Caco-2 (cell line): ENCODE results near the gene FAM3A. TPM values are rescaled to one million over a fixed set of nuclear protein-coding genes. Genes with fewer than 3 reads are reported as not detected.

Experiments
- BruUV-seq: library from RNA; stranded (reverse); fragments of 400-500 nt; replicated peaks from 2 replicates; lab custom pipeline; 2021; lab: Mats Ljungman, UMichigan
- CTCF ChIA-PET: fragments of 300-600 bp; sonication (Branson Sonifier 250); formaldehyde crosslinking; loops from one replicate; lab custom pipeline; 2022; ENCODE audit warnings: antibody characterized with exemption; lab: Charles Lee
- POLR2A ChIA-PET: fragments of 300-600 bp; sonication (Branson Sonifier 250); formaldehyde crosslinking; loops from one replicate; lab custom pipeline; 2022; ENCODE audit warnings: antibody characterized with exemption; lab: Charles Lee
- DNase-seq, 2 experiments: peaks; one replicate each; pipeline versions ENCODE4 v3.0.0 to v3.0.0-alpha.2; 2020 to 2022
- H3K27me3 ChIP-seq: replicated peaks from 2 replicates; pipeline ENCODE4 v1.6.0; 2011; ENCODE audit warnings: low read length; ENCODE audit not compliant: control insufficient read depth, insufficient read depth
- H3K36me3 ChIP-seq: 2 replicates; pipeline ENCODE4 v1.5.1; 2011; ENCODE audit warnings: low read length; ENCODE audit not compliant: control insufficient read depth, insufficient read depth
- H3K4me1 ChIP-seq: fragments of 250-450 bp; sonication (Bioruptor Pico); 2 replicates; pipeline ENCODE4 v1.5.1; 2020; ENCODE audit warnings: mild to moderate bottlenecking
- H3K4me3 ChIP-seq: 2 replicates; pipeline ENCODE4 v1.5.1; 2011; ENCODE audit warnings: low read depth, mild to moderate bottlenecking, control low read depth, low read length
- H3K9me3 ChIP-seq: fragments of 250-450 bp; sonication (Bioruptor Pico); 2 replicates; pipeline ENCODE4 v1.5.1; 2020; ENCODE audit warnings: mild to moderate bottlenecking, moderate library complexity
- H3K27ac Mint-ChIP-seq: one replicate; pipeline ENCODE4 v1.8.0; 2022; ENCODE audit warnings: mixed read lengths; ENCODE audit not compliant: unreplicated experiment
- H3K27me3 Mint-ChIP-seq: one replicate; pipeline ENCODE4 v1.8.0; 2022; ENCODE audit warnings: mixed read lengths; ENCODE audit not compliant: insufficient read depth, unreplicated experiment
- H3K36me3 Mint-ChIP-seq: one replicate; pipeline ENCODE4 v1.8.0; 2022; ENCODE audit warnings: mild to moderate bottlenecking, mixed read lengths; ENCODE audit not compliant: insufficient read depth, unreplicated experiment
- H3K4me1 Mint-ChIP-seq: one replicate; pipeline ENCODE4 v1.8.0; 2022; ENCODE audit warnings: low read depth, mixed read lengths; ENCODE audit not compliant: unreplicated experiment
- H3K4me3 Mint-ChIP-seq: one replicate; pipeline ENCODE4 v1.8.0; 2022; ENCODE audit warnings: mild to moderate bottlenecking, moderate library complexity, mixed read lengths; ENCODE audit not compliant: unreplicated experiment
- H3K9me3 Mint-ChIP-seq: one replicate; pipeline ENCODE4 v1.8.0; 2022; ENCODE audit warnings: mixed read lengths; ENCODE audit not compliant: unreplicated experiment
- intact Hi-C: fragments of 100-400 bp; cut with micrococcal nuclease; formaldehyde crosslinking; loops from one replicate; pipeline ENCODE4 v1.10.0; 2022; ENCODE audit not compliant: unreplicated experiment
- total RNA-seq: library from RNA; stranded (reverse); gene quantifications from 2 replicates; pipeline ENCODE4 v1.2.3, GENCODE V29; 2022
- TF ChIP-seq, protein P1 (sequence below), 2 experiments: fragments of 200-600 bp in 1 of 2; IDR thresholded peaks; 1 replicate in 1 of 2; 2 replicates in 1 of 2; pipeline versions ENCODE4 v1.5.1 to v1.8.0; 2011 to 2022; ENCODE audit warnings: antibody characterized with exemption in 1 of 2, control low read depth in 1 of 2, inconsistent platforms in 1 of 2, low read depth in 1 of 2, low read length in 1 of 2, mild to moderate bottlenecking in 1 of 2, moderate library complexity in 1 of 2; ENCODE audit not compliant: insufficient read depth in 1 of 2, severe bottlenecking in 1 of 2, unreplicated experiment in 1 of 2

Gene FAM3A
- total RNA-seq, 1 experiment from 2014 or later: 27.3 TPM

DNA sequence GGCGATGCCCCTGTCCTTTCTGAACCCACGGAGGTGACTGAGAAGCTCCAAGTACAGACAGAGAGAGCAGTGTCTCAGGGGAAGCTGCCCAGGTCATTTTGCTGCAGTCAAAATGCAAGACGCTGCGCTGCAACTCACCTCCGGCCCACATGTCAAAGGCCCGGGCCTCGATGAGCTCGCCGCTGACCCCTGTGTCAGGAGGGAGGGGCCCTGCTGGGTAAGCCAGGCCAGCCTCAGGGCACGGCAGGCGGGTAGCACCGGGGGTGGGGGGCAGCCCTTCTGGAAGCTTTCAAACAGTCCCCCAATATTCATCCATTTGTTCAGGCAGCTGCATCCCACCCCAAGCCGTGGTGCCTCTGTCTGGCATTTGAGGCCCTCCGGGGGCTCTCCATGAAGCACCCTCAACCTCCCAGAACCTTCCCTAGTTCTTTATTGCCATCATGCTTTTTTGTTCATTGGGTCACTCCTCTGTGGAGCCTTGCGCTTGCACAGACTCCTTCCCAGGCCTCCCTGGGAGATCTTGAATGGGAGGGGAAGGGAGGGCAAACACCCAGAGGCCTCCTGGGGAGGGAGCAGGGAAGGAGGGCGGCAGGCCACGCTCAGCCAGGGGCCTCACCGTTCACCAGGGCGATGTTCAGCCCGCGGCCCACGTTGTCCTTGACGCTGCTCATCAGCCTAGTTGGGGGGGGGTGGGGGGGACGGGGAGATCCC, 8.2 kb downstream of the FAM3A start:
- no TSS peak for BruUV-seq
- no peaks in the 10 kb centered on the region for H3K4me1 ChIP-seq
- H3K9me3 ChIP-seq: no peaks in the 10 kb centered on the region
- ChIA-PET POLR2A (interaction anchor here (0.7 kb wide), 1 partner anchor 17 kb away, joined by 3 read pairs; the partner anchor contains the start of gene SLC10A3), CTCF (no interaction called here)
- no peaks in the 10 kb centered on the region for H3K4me1 Mint-ChIP-seq
- TF ChIP-seq, protein P1, sequence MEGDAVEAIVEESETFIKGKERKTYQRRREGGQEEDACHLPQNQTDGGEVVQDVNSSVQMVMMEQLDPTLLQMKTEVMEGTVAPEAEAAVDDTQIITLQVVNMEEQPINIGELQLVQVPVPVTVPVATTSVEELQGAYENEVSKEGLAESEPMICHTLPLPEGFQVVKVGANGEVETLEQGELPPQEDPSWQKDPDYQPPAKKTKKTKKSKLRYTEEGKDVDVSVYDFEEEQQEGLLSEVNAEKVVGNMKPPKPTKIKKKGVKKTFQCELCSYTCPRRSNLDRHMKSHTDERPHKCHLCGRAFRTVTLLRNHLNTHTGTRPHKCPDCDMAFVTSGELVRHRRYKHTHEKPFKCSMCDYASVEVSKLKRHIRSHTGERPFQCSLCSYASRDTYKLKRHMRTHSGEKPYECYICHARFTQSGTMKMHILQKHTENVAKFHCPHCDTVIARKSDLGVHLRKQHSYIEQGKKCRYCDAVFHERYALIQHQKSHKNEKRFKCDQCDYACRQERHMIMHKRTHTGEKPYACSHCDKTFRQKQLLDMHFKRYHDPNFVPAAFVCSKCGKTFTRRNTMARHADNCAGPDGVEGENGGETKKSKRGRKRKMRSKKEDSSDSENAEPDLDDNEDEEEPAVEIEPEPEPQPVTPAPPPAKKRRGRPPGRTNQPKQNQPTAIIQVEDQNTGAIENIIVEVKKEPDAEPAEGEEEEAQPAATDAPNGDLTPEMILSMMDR (IDR thresholded peaks at IDR 0.05; ENCODE audit: insufficient read depth in 1 of 2, low read depth in 1 of 2, low read length in 1 of 2, severe bottlenecking in 1 of 2, unreplicated experiment in 1 of 2): no peak
- no peaks in the 10 kb centered on the region for H3K36me3 ChIP-seq
- peaks cover 4% of the 10 kb centered on the region for H3K36me3 Mint-ChIP-seq
- no peak for DNase-seq
- no peaks in the 10 kb centered on the region for H3K27me3 Mint-ChIP-seq
- H3K27me3 ChIP-seq: no peaks in the 10 kb centered on the region
- no peak overlapping the region for H3K4me3 ChIP-seq
- intact Hi-C loops: no loop called here
- no peaks in the 10 kb centered on the region for H3K9me3 Mint-ChIP-seq
- no peak overlapping the region for H3K4me3 Mint-ChIP-seq
- H3K27ac Mint-ChIP-seq: no peak overlapping the region

DNA sequence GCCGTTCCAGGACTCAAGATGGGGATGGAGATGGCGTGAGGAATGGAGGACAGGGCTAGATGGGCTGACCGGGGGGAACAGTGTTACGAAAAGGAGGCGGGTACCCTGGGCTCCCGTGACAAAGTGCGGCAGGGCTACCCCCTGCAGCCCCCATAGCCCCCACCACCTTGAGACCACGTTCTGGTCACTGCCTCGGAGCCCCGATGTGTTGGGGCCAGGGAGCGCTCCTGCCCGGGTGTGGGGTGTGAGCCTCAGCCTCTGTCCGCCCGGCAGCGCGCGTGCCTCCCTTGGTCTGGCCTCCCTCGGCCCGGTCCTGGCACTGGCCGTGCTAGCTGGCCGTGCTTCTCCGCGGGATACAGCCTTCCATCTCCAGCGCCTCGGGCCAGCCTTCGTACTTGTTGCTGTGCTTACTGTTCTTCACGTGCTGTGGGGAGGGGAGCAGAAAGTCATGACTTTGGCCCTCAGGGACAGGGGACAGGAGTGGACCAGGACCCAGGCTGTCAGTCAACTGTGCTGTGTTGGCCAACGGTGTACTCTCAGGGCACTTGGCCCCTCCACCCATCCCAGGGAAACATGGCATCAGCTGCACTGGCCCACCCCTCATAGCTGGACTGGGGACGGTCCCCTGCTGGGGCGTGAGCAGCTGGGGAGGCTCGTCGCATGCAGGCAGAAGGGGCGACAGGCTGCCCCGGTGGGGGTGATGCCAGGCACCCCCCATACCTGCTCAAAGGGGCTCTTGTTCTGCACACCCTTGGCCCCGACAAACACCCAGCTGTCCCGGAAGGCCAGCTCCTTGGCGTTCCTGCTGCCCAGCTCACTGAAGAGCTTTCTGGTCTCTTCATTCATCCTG, 9.3 kb downstream of the FAM3A start:
- TSS peak; percentile 23 for BruUV-seq
- no peaks in the 10 kb centered on the region for H3K27me3 ChIP-seq
- Mint-ChIP-seq H3K27me3 (no peaks in the 10 kb centered on the region), H3K4me3 (no peak overlapping the region), H3K36me3 (no peaks in the 10 kb centered on the region), H3K27ac (no peak overlapping the region), H3K4me1 (no peaks in the 10 kb centered on the region), H3K9me3 (no peaks in the 10 kb centered on the region)
- no peak overlapping the region for H3K4me3 ChIP-seq
- no peaks in the 10 kb centered on the region for H3K36me3 ChIP-seq
- TF ChIP-seq, protein P1 (IDR thresholded peaks at IDR 0.05; ENCODE audit: insufficient read depth in 1 of 2, low read depth in 1 of 2, low read length in 1 of 2, severe bottlenecking in 1 of 2, unreplicated experiment in 1 of 2): no peak
- intact Hi-C loops: no loop called here
- ChIA-PET POLR2A (interaction anchor here (0.7 kb wide), 1 partner anchor 16 kb away, joined by 3 read pairs; the partner anchor contains the start of gene SLC10A3), CTCF (no interaction called here)
- H3K4me1 ChIP-seq: no peaks in the 10 kb centered on the region
- no peaks in the 10 kb centered on the region for H3K9me3 ChIP-seq
- DNase-seq: no peak

DNA sequence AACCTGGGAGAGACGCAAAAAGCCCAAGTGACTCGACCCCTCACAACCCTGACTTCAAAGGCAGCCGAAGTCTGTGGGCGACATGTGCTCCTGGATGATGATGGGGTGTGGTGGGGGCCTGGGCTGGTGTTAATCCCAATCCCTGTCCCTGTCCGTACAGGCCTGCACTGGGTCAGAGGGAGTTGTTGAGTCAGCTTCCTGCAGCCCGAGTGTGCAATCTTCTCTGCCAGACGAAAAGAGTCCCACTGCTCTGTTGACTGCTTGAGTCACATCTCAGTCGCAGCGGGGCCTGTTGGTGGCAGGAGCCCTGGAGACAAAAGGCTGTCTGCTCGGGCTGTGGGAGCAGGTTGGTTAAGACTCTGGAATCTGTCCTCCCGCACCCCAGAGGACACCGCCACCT, 10.3 kb downstream of the FAM3A start:
- H3K4me1 ChIP-seq: no peaks in the 10 kb centered on the region
- CTCF ChIA-PET: no interaction called here
- no peaks in the 10 kb centered on the region for H3K36me3 Mint-ChIP-seq
- no peak overlapping the region for H3K27ac Mint-ChIP-seq
- no peaks in the 10 kb centered on the region for H3K4me1 Mint-ChIP-seq
- H3K9me3 Mint-ChIP-seq: no peaks in the 10 kb centered on the region
- no peak for DNase-seq
- no TSS peak for BruUV-seq
- no peaks in the 10 kb centered on the region for H3K36me3 ChIP-seq
- H3K9me3 ChIP-seq: no peaks in the 10 kb centered on the region
- POLR2A ChIA-PET: no interaction called here
- H3K4me3 ChIP-seq: no peak overlapping the region
- no peak overlapping the region for H3K4me3 Mint-ChIP-seq
- no peaks in the 10 kb centered on the region for H3K27me3 ChIP-seq
- TF ChIP-seq, protein P1 (IDR thresholded peaks at IDR 0.05; ENCODE audit: insufficient read depth in 1 of 2, low read depth in 1 of 2, low read length in 1 of 2, severe bottlenecking in 1 of 2, unreplicated experiment in 1 of 2): no peak
- intact Hi-C loops: no loop called here
- no peaks in the 10 kb centered on the region for H3K27me3 Mint-ChIP-seq
